Cardiac muscle cell (in vitro differentiated cells and primary cell): ENCODE measurements around the gene LDHD. TPM values are rescaled to one million over a fixed set of nuclear protein-coding genes. Genes with fewer than 3 reads are reported as not detected.

Experiments used
- DNase-seq, 2 donors: peaks; one replicate each; pipeline versions ENCODE4 v3.0.0 to v3.0.0-alpha.2; 2010 to 2017; ENCODE audit warnings: low read depth in 1 of 2, low spot score in 1 of 2
- H3K27ac ChIP-seq: fragments of 200-600 bp; sonication (generic); 2 replicates; pipeline ENCODE4 v1.5.1; 2016
- H3K27me3 ChIP-seq: fragments of 200-600 bp; sonication (generic); 2 replicates; pipeline ENCODE4 v1.6.0; 2016; ENCODE audit warnings: control low read depth
- H3K36me3 ChIP-seq: fragments of 200-600 bp; sonication (generic); 2 replicates; pipeline ENCODE4 v1.5.1; 2016; ENCODE audit warnings: control low read depth
- H3K4me1 ChIP-seq: fragments of 200-600 bp; sonication (generic); 2 replicates; pipeline ENCODE4 v1.8.1; 2017; ENCODE audit warnings: low read depth, mild to moderate bottlenecking, mixed run types
- H3K4me3 ChIP-seq: fragments of 200-600 bp; sonication (generic); 2 replicates; pipeline ENCODE4 v1.5.1; 2016; ENCODE audit warnings: mild to moderate bottlenecking
- H3K9me3 ChIP-seq: fragments of 200-600 bp; sonication (generic); 2 replicates; pipeline ENCODE4 v1.5.1; 2017; ENCODE audit warnings: low read depth, mild to moderate bottlenecking, control low read depth
- polyA plus RNA-seq: library from polyadenylated mRNA; unstranded; fragments of >200 nt; fragmentation: Nextera tagmentation; extraction: Ambion mirVana; gene quantifications from 2 replicates; pipeline ENCODE4 v1.2.1, GENCODE V29; 2016
- total RNA-seq: library from RNA; depleted of rRNA; stranded (reverse); fragments of >200 nt; gene quantifications from 2 replicates; pipeline ENCODE4 v1.2.3, GENCODE V29; 2016
- TF ChIP-seq, protein P1 (sequence below): IDR thresholded peaks from 2 replicates; pipeline ENCODE4 v1.5.1; 2012; ENCODE audit warnings: low read depth, mild to moderate bottlenecking, low read length

LDHD gene
- total and polyA plus RNA-seq, 2 experiments from 2014 or later = 6.0 to 12.2 TPM

DNA sequence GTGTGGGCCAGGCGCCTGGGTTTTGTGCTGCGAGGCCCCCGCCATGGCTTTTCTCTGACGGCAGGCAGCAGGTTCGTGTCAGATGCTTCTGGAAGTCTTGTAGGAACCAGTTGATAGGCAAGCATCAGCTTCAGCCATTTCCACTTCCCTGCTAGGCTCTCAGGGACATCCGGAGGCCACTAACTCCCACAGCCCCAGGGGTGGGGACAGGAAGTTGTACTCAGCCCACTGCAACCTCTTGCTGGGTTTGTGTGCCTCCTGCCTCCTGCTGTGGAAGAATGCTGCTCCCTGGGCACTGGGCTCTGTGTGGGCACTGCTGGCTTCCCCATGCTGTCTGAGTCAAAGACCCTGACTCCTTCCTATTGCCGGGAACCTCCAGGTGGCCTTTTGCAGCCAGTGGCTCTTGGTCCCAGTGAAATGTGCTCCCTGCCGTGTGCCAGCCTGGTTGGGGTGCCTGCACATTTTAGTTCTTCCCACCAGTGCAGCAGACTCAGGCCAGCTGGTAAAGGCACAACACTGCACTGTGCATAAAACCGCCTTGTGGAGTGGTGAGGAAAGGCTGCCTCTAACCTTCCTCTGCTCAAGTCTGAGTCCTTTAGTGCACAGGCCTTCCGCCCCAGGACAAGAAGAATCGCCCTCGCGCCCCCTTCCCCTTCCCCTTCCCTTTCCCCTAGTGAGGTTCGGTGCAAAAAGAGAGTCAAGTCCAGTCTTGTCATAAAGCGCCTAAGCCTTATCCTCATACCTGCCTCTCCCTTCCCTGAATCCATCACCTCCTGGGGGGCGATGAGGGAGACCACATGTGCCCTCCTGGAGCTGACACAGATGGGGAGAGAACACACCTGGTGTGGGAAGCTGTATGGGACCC, 16.6 kb downstream of the LDHD start:
- Histone ChIP-seq H3K27me3 (no peaks in the 10 kb centered on the region), H3K4me3 (no peak overlapping the region), H3K36me3 (no peaks in the 10 kb centered on the region), H3K4me1 (no peaks in the 10 kb centered on the region), H3K9me3 (no peaks in the 10 kb centered on the region), H3K27ac (no peak overlapping the region)
- TF ChIP-seq, protein P1, sequence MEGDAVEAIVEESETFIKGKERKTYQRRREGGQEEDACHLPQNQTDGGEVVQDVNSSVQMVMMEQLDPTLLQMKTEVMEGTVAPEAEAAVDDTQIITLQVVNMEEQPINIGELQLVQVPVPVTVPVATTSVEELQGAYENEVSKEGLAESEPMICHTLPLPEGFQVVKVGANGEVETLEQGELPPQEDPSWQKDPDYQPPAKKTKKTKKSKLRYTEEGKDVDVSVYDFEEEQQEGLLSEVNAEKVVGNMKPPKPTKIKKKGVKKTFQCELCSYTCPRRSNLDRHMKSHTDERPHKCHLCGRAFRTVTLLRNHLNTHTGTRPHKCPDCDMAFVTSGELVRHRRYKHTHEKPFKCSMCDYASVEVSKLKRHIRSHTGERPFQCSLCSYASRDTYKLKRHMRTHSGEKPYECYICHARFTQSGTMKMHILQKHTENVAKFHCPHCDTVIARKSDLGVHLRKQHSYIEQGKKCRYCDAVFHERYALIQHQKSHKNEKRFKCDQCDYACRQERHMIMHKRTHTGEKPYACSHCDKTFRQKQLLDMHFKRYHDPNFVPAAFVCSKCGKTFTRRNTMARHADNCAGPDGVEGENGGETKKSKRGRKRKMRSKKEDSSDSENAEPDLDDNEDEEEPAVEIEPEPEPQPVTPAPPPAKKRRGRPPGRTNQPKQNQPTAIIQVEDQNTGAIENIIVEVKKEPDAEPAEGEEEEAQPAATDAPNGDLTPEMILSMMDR = no peak
- no peak for DNase-seq

DNA sequence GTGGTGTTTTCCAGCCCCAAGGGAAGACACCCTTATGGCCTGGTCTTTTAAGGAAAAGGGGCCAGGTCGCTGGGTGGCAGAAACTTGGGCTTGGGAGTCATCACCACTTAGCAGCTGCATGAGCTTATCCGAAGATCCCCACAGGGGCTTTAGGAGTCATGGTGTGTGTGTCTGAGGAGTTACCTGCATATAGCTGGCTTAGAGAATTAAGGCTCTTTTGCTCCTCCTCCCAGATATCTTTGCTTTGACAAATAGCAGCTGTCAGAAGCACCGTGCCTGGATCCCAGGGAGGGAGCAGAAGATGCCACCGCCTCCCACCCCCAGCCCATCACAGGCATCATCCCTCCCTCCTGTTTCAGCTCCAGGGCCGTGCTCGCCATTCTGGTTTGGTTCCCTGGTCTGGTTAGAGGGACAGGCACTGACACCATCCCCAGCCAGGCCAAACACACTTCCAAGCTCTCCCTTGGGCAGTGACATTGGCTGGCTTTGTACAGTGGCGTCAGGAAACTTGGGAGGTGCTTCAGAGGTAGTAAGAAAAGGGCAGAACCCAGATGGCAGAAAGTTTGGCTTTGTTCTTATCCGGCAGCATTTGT, 17.4 kb downstream of the LDHD start:
- no peak for DNase-seq
- TF ChIP-seq, protein P1 = no peak
- H3K4me1 ChIP-seq = no peaks in the 10 kb centered on the region
- H3K27ac ChIP-seq = no peak overlapping the region
- H3K9me3 ChIP-seq = no peaks in the 10 kb centered on the region
- no peak overlapping the region for H3K4me3 ChIP-seq
- no peaks in the 10 kb centered on the region for H3K36me3 ChIP-seq
- H3K27me3 ChIP-seq = no peaks in the 10 kb centered on the region

DNA sequence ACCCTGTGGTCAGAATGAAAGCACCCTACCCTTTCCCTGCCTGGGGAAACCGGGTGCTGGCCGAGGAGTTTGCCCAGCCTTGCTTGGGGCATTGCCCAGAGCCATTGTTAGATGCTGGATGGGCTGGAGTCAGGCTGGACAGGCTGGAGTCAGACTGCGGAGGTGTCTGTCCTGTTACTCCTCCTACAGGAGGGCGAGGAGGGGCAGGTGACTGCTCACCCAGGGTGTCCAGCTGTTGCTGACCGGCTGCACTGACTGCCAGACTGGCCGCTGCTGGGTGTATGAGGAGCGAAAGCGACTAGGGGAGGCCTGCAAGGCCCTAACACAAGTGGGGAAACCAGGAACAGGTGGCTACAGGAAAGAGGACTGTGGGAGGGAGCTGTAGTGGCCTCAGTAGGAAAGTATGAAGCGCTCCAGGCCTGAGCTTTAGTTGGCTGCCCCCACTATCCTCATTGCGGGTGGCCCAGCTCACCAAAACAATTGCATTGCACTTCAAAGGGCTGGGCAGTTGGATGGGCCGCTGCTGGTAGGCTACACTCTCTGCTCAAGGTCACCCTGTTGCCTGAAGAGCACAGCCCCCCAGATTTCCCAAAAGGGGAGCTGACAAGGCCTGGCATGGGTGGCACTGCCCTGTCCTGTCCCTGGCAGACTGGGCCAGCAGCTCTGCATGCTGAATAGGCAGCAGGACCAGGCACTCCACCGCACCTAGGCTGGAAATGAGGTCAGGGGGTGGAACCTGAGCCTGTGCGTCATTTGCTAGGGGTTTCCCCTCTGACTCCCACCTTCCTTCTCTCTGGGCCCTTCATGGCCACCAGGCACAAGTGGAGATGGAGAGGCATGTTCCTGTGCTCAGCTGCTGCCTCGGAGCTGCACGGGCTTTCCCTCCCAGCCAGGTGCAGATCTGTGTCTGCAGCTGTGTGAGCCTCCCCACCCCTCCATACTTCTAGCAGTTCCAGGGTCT, 18.4 kb downstream of the LDHD start:
- no peak for DNase-seq
- no peaks in the 10 kb centered on the region for H3K4me1 ChIP-seq
- no peak overlapping the region for H3K27ac ChIP-seq
- TF ChIP-seq, protein P1 = no peak
- H3K9me3 ChIP-seq = no peaks in the 10 kb centered on the region
- H3K36me3 ChIP-seq = no peaks in the 10 kb centered on the region
- no peaks in the 10 kb centered on the region for H3K27me3 ChIP-seq
- H3K4me3 ChIP-seq = no peak overlapping the region

DNA sequence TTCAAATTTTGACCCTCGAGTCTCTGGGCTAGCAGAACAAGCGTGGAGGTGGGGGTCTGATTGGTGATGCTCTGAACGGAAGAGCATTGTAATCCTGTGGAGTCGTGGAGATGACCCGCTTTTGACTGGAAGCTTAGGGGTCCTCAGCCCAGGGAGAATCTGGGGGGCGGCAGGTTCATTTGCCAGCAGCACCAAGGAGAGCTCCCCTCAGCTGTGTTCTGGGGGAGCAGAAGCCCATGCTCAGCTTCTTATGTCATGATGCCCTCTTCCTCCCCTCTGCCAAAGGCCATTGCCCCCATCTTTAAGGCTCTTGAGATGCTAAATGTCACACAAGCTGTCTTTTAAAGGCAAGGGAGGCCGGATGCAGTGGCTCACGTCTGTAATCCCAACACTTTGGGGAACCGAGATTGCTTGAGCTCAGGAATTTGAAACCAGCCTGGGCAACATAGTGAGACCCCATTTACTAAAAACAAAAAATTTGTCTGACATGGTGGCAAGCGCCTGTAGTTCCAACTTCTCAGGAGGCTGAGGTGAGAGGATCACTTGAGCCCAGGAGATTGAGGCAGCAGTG, 19.3 kb downstream of the LDHD start:
- no peaks in the 10 kb centered on the region for H3K4me1 ChIP-seq
- H3K27ac ChIP-seq = no peak overlapping the region
- no peaks in the 10 kb centered on the region for H3K36me3 ChIP-seq
- H3K27me3 ChIP-seq = no peaks in the 10 kb centered on the region
- no peaks in the 10 kb centered on the region for H3K9me3 ChIP-seq
- no peak for DNase-seq
- TF ChIP-seq, protein P1 = no peak
- H3K4me3 ChIP-seq = no peak overlapping the region

DNA sequence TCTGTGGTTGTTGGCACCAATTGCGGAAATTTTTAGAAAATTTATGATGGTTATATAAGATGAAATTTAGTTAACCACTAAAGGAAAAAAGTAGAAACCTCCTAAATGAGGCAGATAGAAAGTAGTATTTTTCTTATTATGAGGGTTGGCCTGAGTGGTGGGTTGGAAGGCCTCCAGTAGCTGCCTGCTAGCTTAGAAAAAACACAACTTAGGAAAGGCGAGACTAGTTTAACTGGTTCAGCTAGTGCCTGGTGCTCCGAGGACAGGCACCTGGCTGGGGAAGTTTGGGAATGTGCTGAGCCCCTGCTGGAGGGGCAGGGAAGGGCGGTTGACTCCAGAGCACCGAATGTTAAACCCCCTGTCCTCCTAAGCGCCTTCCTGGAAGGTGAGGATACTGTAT, 19.9 kb downstream of the LDHD start:
- TF ChIP-seq, protein P1 = peak; percentile 26
- no peak overlapping the region for H3K4me3 ChIP-seq
- no peaks in the 10 kb centered on the region for H3K36me3 ChIP-seq
- no peaks in the 10 kb centered on the region for H3K9me3 ChIP-seq
- DNase-seq = no peak
- H3K27me3 ChIP-seq = no peaks in the 10 kb centered on the region
- H3K4me1 ChIP-seq = no peaks in the 10 kb centered on the region
- H3K27ac ChIP-seq = no peak overlapping the region
